H1 (cell line): ENCODE measurements around the gene RIBC2. TPM values are rescaled to one million over a fixed set of nuclear protein-coding genes. Genes with fewer than 3 reads are reported as not detected.

Experiments
- CTCF ChIA-PET: fragments of 300-600 bp; sonication (Branson Sonifier 250); formaldehyde crosslinking; loops from one replicate; lab custom pipeline; 2021; ENCODE audit not compliant: partially characterized antibody; lab: Charles Lee
- POLR2A ChIA-PET: fragments of 300-600 bp; sonication (Branson Sonifier 250); formaldehyde crosslinking; loops from one replicate; lab custom pipeline; 2021; ENCODE audit warnings: inconsistent platforms; ENCODE audit not compliant: partially characterized antibody; lab: Charles Lee
- DNase-seq, 2 experiments: peaks; one replicate each; pipeline versions ENCODE4 v3.0.0 to v3.0.0-alpha.2; 2010 to 2022; ENCODE audit warnings: low spot score in 2 of 2, low read depth in 1 of 2, mixed read lengths in 1 of 2
- FAIRE-seq: peaks from 2 replicates; lab custom pipeline; 2011; peaks lifted over from hg19 to GRCh38; lab: Jason Lieb, UNC
- H2AFZ ChIP-seq: 2 replicates; pipeline ENCODE4 v1.8.1; 2012; ENCODE audit warnings: low read length, inconsistent platforms
- H2AK5ac ChIP-seq: 2 replicates; pipeline ENCODE4 v1.6.1; 2013; ENCODE audit warnings: low read depth, low read length
- H2BK120ac ChIP-seq: replicated peaks from 2 replicates; pipeline ENCODE3; 2013; ENCODE audit warnings: low read depth, low read length, inconsistent platforms
- H2BK12ac ChIP-seq: 2 replicates; pipeline ENCODE4 v1.6.1; 2013; ENCODE audit warnings: low read depth, low read length
- H2BK15ac ChIP-seq: 2 replicates; pipeline ENCODE4 v1.6.1; 2013; ENCODE audit warnings: low read length
- H2BK20ac ChIP-seq: 2 replicates; pipeline ENCODE4 v1.6.1; 2013; ENCODE audit warnings: low read length
- H2BK5ac ChIP-seq: 2 replicates; pipeline ENCODE4 v1.6.1; 2013; ENCODE audit warnings: low read depth, low read length
- H3K14ac ChIP-seq: 2 replicates; pipeline ENCODE4 v1.6.1; 2013; ENCODE audit warnings: inconsistent platforms; ENCODE audit not compliant: insufficient read length
- H3K18ac ChIP-seq: 2 replicates; pipeline ENCODE4 v1.6.1; 2013; ENCODE audit warnings: low read length; ENCODE audit errors: extremely low read depth
- H3K23ac ChIP-seq: 2 replicates; pipeline ENCODE4 v1.6.1; 2013; ENCODE audit warnings: inconsistent platforms; ENCODE audit not compliant: insufficient read length
- H3K23me2 ChIP-seq: 2 replicates; pipeline ENCODE4 v1.6.1; 2013; ENCODE audit warnings: low read depth, low read length
- H3K27ac ChIP-seq: 2 replicates; pipeline ENCODE4 v1.6.1; 2011; ENCODE audit warnings: low read depth, low read length, inconsistent platforms
- H3K27me3 ChIP-seq, 4 experiments: replicated peaks in 1 of 4; 1 replicate in 1 of 4; 2 replicates in 3 of 4; pipeline versions ENCODE4 v1.6.1 to v1.8.1; 2011 to 2013; ENCODE audit warnings: low read length in 3 of 4, mild to moderate bottlenecking in 3 of 4, inconsistent platforms in 2 of 4, mixed read lengths in 2 of 4, moderate library complexity in 1 of 4; ENCODE audit not compliant: control insufficient read depth in 3 of 4, insufficient read depth in 3 of 4; ENCODE audit errors: extremely low read depth in 1 of 4
- H3K36me3 ChIP-seq, 4 experiments: 2 replicates each; pipeline versions ENCODE4 v1.6.1 to v1.8.1; 2011 to 2013; ENCODE audit warnings: mild to moderate bottlenecking in 4 of 4, low read length in 3 of 4, moderate library complexity in 2 of 4, control low read depth in 1 of 4, inconsistent platforms in 1 of 4; ENCODE audit not compliant: insufficient read depth in 4 of 4, control insufficient read depth in 2 of 4
- H3K4ac ChIP-seq: replicated peaks from 2 replicates; pipeline ENCODE3; 2013; ENCODE audit warnings: low read length, low read depth, mixed read lengths, inconsistent platforms; ENCODE audit not compliant: insufficient read length
- H3K4me1 ChIP-seq, 4 experiments: replicated peaks in 1 of 4; 1 replicate in 1 of 4; 2 replicates in 3 of 4; pipeline versions ENCODE4 v1.6.1 to v1.8.1; 2011 to 2013; ENCODE audit warnings: low read length in 3 of 4, inconsistent platforms in 2 of 4, mixed read lengths in 1 of 4; ENCODE audit not compliant: insufficient read depth in 4 of 4, control insufficient read depth in 3 of 4
- H3K4me2 ChIP-seq, 2 experiments: 2 replicates each; pipeline versions ENCODE4 v1.6.1 to v1.8.1; 2011 to 2013; ENCODE audit warnings: low read depth in 2 of 2, low read length in 2 of 2, control low read depth in 1 of 2, inconsistent platforms in 1 of 2, mild to moderate bottlenecking in 1 of 2; ENCODE audit not compliant: insufficient read depth in 1 of 2
- H3K4me3 ChIP-seq, 4 experiments: fragments of 200-600, 300-600 bp in 1 of 4; sonication (generic), shearing (Covaris generic), sonication (Bioruptor Twin) in 1 of 4; 2 replicates each; pipeline versions ENCODE4 v1.5.1 to v1.8.1; 2011 to 2016; ENCODE audit warnings: low read length in 4 of 4, low read depth in 3 of 4, control low read depth in 2 of 4, inconsistent platforms in 2 of 4, mild to moderate bottlenecking in 2 of 4, mixed read lengths in 1 of 4, moderate library complexity in 1 of 4; ENCODE audit not compliant: insufficient read depth in 2 of 4; ENCODE audit errors: extremely low read depth in 1 of 4
- H3K56ac ChIP-seq: replicated peaks from 2 replicates; pipeline ENCODE3; 2013; ENCODE audit warnings: low read depth, mild to moderate bottlenecking, mixed read lengths, low read length, inconsistent platforms; ENCODE audit not compliant: insufficient read length
- H3K79me1 ChIP-seq: 2 replicates; pipeline ENCODE4 v1.6.1; 2013; ENCODE audit warnings: low read depth, low read length, control low read depth
- H3K79me2 ChIP-seq, 2 experiments: 2 replicates each; pipeline versions ENCODE4 v1.6.1 to v1.8.1; 2012 to 2013; ENCODE audit warnings: low read length in 2 of 2, mild to moderate bottlenecking in 2 of 2, inconsistent platforms in 1 of 2; ENCODE audit not compliant: insufficient read depth in 2 of 2, control insufficient read depth in 1 of 2
- H3K9ac ChIP-seq, 4 experiments: replicated peaks in 1 of 4; 1 replicate in 1 of 4; 2 replicates in 3 of 4; pipeline versions ENCODE4 v1.6.1 to v1.8.1; 2011 to 2013; ENCODE audit warnings: low read depth in 3 of 4, low read length in 3 of 4, control low read depth in 2 of 4, mild to moderate bottlenecking in 2 of 4, moderate library complexity in 2 of 4, inconsistent platforms in 1 of 4; ENCODE audit errors: extremely low read depth in 1 of 4
- H3K9me3 ChIP-seq, 2 experiments: 2 replicates each; pipeline versions ENCODE4 v1.6.1 to v1.8.1; 2012 to 2013; ENCODE audit warnings: mild to moderate bottlenecking in 2 of 2, moderate library complexity in 2 of 2, control low read depth in 1 of 2, inconsistent platforms in 1 of 2, low read depth in 1 of 2, low read length in 1 of 2, mixed read lengths in 1 of 2; ENCODE audit not compliant: insufficient read depth in 2 of 2
- H4K20me1 ChIP-seq, 2 experiments: replicated peaks in 1 of 2; 2 replicates each; pipeline versions ENCODE3 to v1.8.1; 2011 to 2013; ENCODE audit warnings: inconsistent platforms in 2 of 2, low read length in 2 of 2, mild to moderate bottlenecking in 1 of 2; ENCODE audit not compliant: insufficient read depth in 2 of 2, control insufficient read depth in 1 of 2
- H4K5ac ChIP-seq: 2 replicates; pipeline ENCODE4 v1.6.1; 2013; ENCODE audit warnings: low read length, low read depth, mixed read lengths, inconsistent platforms; ENCODE audit not compliant: insufficient read length
- H4K8ac ChIP-seq: 2 replicates; pipeline ENCODE4 v1.8.0; 2013; ENCODE audit warnings: mild to moderate bottlenecking, moderate library complexity, low read length, inconsistent platforms; ENCODE audit not compliant: insufficient read depth; ENCODE audit errors: extremely low read depth
- H4K91ac ChIP-seq: replicated peaks from 2 replicates; pipeline ENCODE3; 2013; ENCODE audit warnings: low read length, mixed read lengths, inconsistent platforms; ENCODE audit not compliant: insufficient read length
- ATF3 ChIP-seq: IDR thresholded peaks from 2 replicates; pipeline ENCODE4 v1.6.1; 2011; ENCODE audit warnings: low read depth, mild to moderate bottlenecking, low read length; ENCODE audit not compliant: insufficient read depth
- CHD1 ChIP-seq: IDR thresholded peaks from 2 replicates; pipeline ENCODE4 v1.6.1; 2012; ENCODE audit warnings: low read depth, low read length, improper control_type of control experiment
- EGR1 ChIP-seq: IDR thresholded peaks from 2 replicates; pipeline ENCODE4 v1.6.1; 2011; ENCODE audit warnings: low read depth, low read length, borderline replicate concordance
- KDM4A ChIP-seq: IDR thresholded peaks from one replicate; pipeline ENCODE4 v1.7.1; 2012; ENCODE audit warnings: low read depth, mild to moderate bottlenecking, moderate library complexity, low read length, inconsistent platforms; ENCODE audit not compliant: severe bottlenecking
- RBBP5 ChIP-seq: IDR thresholded peaks from 2 replicates; pipeline ENCODE4 v1.7.1; 2012; ENCODE audit warnings: low read depth, mild to moderate bottlenecking, inconsistent platforms, low read length, moderate library complexity, borderline replicate concordance
- RXRA ChIP-seq: IDR thresholded peaks from 2 replicates; pipeline ENCODE4 v1.6.1; 2011; ENCODE audit warnings: low read depth, mild to moderate bottlenecking, low read length, moderate library complexity; ENCODE audit not compliant: insufficient read depth
- SP1 ChIP-seq: IDR thresholded peaks from 2 replicates; pipeline ENCODE4 v1.6.1; 2011; ENCODE audit warnings: low read depth, low read length
- TAF1 ChIP-seq: IDR thresholded peaks from 2 replicates; pipeline ENCODE4 v1.6.1; 2011; ENCODE audit warnings: mild to moderate bottlenecking, low read depth, low read length
- USF2 ChIP-seq: IDR thresholded peaks from 2 replicates; pipeline ENCODE4 v1.6.1; 2011; ENCODE audit warnings: low read length, improper control_type of control experiment
- YY1 ChIP-seq: IDR thresholded peaks from 2 replicates; pipeline ENCODE4 v1.6.1; 2011; ENCODE audit warnings: low read depth, mild to moderate bottlenecking, low read length
- WGBS, 2 experiments: shearing (Covaris generic) in 1 of 2; methylation state at CpG; one replicate each; pipeline versions ENCODE4 v1.1.6 to v1.1.7; 2013 to 2015; ENCODE audit warnings: low lambda C conversion rate in 2 of 2, mixed read lengths in 2 of 2, inconsistent platforms in 1 of 2, low coverage in 1 of 2, missing lambda C conversion rate in 1 of 2; ENCODE audit not compliant: insufficient replicate concordance in 2 of 2, insufficient coverage in 1 of 2, insufficient read length in 1 of 2; ENCODE audit errors: extremely low coverage in 1 of 2, missing lambda C conversion rate in 1 of 2; 5-methylcytosine and 5-hydroxymethylcytosine counted together
- polyA plus RNA-seq, 7 experiments: library from polyadenylated mRNA; depleted of rRNA in 3 of 7; stranded (reverse) in 5 of 7; unstranded in 2 of 7; fragments of >200 nt in 5 of 7; fragments of 200-250 nt in 2 of 7; gene quantifications; 1 replicate in 5 of 7; 2 replicates in 1 of 7; 4 replicates in 1 of 7; pipeline versions ENCODE4 v1.2.1 to v1.2.3, GENCODE V29; 2011 to 2013; ENCODE audit warnings: missing spikeins in 2 of 7, mixed read lengths in 2 of 7
- total RNA-seq: library from RNA; stranded (reverse); fragmentation: NEBNext Ultra II Directional; extraction: Animal tissue kit (Norgen Biotek cat#: 25700); gene quantifications from 2 replicates; pipeline ENCODE4 v1.2.1, GENCODE V29; 2021
- TF ChIP-seq, protein P1 (sequence below): IDR thresholded peaks from 2 replicates; pipeline ENCODE4 v1.6.1; 2012; ENCODE audit warnings: low read length, inconsistent platforms

Gene RIBC2
- total and polyA plus RNA-seq, 2 of the 8 experiments (the other 6 are each of a cell fraction or from before 2014, with no cell fraction given): 0.79 to 2.1 TPM

- CTCF ChIA-PET: interaction anchor here (0.9 kb wide), 1 partner anchor 51 kb away, joined by 3 read pairs; no protein-coding TSS in a partner anchor
- WGBS, 2 experiments: 92% methylated on average over 14 of the region's 14 CpGs; no CpG with 5 or more reads in 1 of the 2 experiments
- H3K79me1 ChIP-seq: no peaks in the 10 kb centered on the region
- TF ChIP-seq USF2 (no peak), KDM4A (no peak), CHD1 (no peak), ATF3 (no peak), RBBP5 (no peak), SP1 (no peak), EGR1 (no peak), RXRA (no peak), TAF1 (no peak), YY1 (no peak)
- TF ChIP-seq, protein P1, sequence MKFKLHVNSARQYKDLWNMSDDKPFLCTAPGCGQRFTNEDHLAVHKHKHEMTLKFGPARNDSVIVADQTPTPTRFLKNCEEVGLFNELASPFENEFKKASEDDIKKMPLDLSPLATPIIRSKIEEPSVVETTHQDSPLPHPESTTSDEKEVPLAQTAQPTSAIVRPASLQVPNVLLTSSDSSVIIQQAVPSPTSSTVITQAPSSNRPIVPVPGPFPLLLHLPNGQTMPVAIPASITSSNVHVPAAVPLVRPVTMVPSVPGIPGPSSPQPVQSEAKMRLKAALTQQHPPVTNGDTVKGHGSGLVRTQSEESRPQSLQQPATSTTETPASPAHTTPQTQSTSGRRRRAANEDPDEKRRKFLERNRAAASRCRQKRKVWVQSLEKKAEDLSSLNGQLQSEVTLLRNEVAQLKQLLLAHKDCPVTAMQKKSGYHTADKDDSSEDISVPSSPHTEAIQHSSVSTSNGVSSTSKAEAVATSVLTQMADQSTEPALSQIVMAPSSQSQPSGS: no peak
Measured at GRCh38 chr22:45455212-45455611, 41.7 kb downstream of the RIBC2 start.

More at GRCh38 chr22:45455212-45455611, 41.7 kb downstream of the RIBC2 start:
- no peak overlapping the region for H2AK5ac ChIP-seq
- no peak overlapping the region for H3K4me2 ChIP-seq
- H3K27me3 ChIP-seq: no peaks in the 10 kb centered on the region; a peak in 1 of 7 replicates
- no peak overlapping the region for H4K5ac ChIP-seq
- H2BK5ac ChIP-seq: no peak overlapping the region
- no peak overlapping the region for H4K8ac ChIP-seq
- no peaks in the 10 kb centered on the region for H3K79me2 ChIP-seq
- peaks cover 0 to 1% of the 10 kb centered on the region in 2 experiments for H4K20me1 ChIP-seq
- H4K91ac ChIP-seq: no peak overlapping the region
- H3K23ac ChIP-seq: no peak overlapping the region
- H3K56ac ChIP-seq: no peak overlapping the region
- no peaks in the 10 kb centered on the region for H3K4me1 ChIP-seq
- H3K18ac ChIP-seq: no peak overlapping the region
- FAIRE-seq (no peak), DNase-seq (no peak)
- no peak overlapping the region for H2BK20ac ChIP-seq
- H2BK12ac ChIP-seq: no peak overlapping the region; the same call in 1 of the 2 replicates
- no peak overlapping the region for H3K27ac ChIP-seq
- no peak overlapping the region for H2AFZ ChIP-seq
- no peaks in the 10 kb centered on the region for H3K23me2 ChIP-seq
- no peak overlapping the region for H2BK120ac ChIP-seq
- no peak overlapping the region for H2BK15ac ChIP-seq
- H3K4me3 ChIP-seq: no peak overlapping the region
- POLR2A ChIA-PET: no interaction called here
- no peaks in the 10 kb centered on the region for H3K9me3 ChIP-seq
- no peaks in the 10 kb centered on the region for H3K36me3 ChIP-seq
- H3K4ac ChIP-seq: no peak overlapping the region
- H3K14ac ChIP-seq: no peak overlapping the region
- no peak overlapping the region for H3K9ac ChIP-seq
